RCC 7860 (cell line): ENCODE measurements around the gene ADGRB2.

ENCODE experiments used
- DNase-seq: peaks from one replicate; pipeline ENCODE4 v3.0.0-alpha.2; 2015; ENCODE audit warnings: low spot score
- FAIRE-seq: peaks from 2 replicates; lab custom pipeline; 2012; peaks lifted over from hg19 to GRCh38; lab: Jason Lieb, UNC

Gene ADGRB2

DNA sequence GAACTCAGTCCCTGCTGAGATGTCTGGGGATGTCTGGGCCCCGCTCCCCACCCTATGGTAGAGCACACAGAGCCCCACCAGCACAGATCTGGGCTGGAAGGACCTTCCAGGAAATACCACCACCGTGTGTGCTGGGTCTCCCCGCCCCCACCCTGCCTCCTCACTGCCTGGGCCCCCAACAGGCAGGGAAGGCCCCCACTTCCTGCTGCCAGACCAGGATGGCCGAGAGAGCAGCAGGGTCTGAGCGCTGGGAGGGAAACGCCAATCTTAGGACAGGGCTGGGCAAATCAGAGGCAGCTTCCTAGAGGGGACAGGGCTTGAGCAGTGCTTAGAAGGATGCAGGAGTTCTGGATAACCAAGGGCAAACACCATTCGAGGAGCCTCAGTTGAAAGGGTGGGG lies 11.9 kb downstream of the ADGRB2 start:
- DNase-seq, result no peak
- FAIRE-seq, result no peak

DNA sequence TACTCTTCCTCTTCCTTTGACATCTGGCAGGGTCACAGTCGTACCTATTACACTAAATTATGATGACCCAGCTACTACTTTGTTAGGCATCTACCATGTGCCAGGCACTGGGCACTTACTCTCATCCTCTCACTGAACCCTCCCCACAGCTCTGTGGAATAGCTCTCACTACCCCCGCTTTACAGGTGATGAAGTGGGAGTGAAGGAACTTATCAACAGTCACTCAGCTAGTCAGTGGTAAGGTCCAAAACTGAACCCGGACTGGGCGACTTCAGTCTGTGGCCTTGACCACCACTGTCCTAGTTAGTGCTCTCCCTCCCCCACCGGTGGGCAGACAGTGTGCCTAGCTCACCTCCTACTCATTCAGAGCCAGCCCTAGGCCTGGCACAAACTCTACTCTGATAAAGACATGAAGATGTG lies 12.3 kb downstream of the ADGRB2 start:
- FAIRE-seq (no peak), DNase-seq (no peak)

DNA sequence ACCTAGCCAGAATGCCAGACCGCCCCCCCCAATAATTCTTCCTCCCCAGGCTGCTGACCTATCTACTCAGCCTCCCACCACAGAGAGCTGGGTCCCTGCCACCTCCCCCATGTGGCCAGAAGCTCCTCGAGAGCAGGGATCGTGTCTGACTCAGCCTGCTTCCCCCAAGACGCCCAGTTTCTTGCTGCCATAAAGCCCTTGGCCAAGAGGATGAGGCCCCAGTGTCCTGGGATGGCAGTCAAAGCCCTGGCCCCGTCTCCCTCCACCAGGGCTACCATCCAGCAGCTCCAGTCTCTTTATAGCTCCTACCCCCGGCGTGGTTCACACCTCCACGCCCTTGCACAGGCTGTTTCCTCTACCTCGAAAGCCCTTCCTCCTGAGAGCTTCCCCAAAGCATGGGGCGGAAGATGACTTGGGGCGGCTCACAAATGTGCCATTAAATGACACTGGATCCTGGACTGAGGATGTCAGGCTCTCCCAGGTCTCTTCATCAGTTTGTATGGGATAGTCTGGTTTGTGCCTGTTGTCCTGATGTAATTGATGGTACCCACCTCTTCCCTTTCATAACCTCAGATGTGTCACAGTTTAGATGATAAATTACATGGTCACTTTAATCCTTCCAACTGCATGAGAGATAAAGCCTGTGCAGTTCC lies 13.2 kb downstream of the ADGRB2 start:
- no peak for FAIRE-seq
- no peak for DNase-seq

DNA sequence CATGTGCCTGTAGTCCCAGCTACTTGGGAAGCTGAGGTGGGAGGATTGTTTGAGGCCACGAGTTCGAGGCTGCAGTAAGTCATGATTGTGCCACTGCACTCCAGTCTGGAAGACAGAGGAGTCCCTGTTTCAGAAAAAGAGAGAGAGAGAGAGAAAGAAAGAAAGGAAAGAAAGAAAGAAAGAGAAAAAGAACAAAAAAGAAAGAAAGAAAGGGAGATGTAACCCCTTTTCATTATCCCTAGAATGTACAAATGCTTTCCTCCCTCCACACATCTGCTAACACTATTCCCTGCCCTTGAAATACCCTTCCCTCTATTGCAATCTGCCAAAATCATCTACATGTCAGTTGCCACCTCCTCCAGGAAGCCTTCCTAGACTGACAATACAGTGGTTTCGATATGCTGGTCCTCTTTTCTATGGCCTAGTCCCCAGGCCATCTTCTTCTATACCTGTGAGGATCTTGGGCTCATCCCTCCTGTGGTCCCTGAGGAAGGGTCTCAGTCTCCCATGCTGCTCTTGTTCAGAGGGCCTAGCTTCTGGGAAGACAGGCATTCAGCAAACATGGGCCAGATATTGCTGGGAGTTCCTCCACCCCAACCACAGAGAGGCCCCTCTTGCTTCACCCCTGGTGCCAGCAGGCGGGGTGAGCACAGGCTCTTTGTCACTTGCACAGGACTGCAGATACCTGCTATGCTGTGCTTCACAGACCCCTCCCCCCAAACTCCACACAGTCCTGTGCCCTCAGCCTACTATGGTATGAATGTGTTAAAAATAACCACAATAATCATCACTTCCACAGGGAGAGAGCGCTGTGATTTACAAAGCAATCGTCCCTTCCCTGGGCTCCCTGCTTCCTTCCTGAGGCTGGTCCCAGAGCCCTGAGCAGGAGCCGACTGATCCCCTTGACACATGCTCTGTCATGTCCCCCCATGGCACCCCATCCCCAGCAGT lies 14.1 kb downstream of the ADGRB2 start:
- no peak for DNase-seq

DNA sequence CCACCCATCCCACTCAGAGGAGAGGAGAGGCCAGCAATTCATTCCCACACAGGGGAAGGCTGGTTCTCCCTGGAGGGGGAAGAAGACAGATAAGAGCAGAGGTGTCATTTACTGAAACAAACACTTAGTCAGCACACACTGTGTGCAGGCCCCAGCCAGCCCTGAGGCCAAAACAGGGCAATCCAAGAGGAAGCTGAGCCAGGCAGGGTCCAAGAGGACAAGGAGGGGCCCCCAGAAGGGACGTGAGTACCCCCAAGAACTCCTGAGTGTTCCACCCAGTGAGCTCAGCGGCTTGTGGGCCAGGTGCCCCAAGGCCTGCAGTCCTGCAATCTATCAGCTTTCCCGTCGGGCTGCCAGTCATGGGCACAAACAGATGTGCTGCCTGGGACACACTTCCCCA lies 15.8 kb downstream of the ADGRB2 start:
- no peak for FAIRE-seq
- DNase-seq, result no peak

More for the DNA sequence above, 14.1 kb downstream of the ADGRB2 start:
- no peak for FAIRE-seq

DNA sequence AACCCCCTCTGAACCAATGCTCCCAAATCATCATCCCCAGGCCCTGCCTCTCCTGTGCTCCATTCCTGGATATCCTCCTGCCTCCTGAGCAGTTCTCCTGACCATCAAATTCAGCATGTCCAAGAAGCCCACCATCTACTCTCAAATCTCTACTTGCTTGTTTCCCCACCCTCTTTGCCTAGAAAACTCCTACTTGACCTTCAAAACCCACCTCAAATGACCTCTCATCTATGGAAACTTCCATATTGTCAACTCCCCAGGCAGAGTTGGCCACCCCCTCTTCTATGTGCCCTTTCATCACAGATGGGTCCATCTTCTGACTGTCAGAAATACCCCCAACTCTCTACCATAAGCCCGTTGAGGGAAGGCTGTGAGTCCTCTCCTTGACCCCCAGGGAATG lies 16.8 kb downstream of the ADGRB2 start:
- no peak for FAIRE-seq
- DNase-seq, result no peak

DNA sequence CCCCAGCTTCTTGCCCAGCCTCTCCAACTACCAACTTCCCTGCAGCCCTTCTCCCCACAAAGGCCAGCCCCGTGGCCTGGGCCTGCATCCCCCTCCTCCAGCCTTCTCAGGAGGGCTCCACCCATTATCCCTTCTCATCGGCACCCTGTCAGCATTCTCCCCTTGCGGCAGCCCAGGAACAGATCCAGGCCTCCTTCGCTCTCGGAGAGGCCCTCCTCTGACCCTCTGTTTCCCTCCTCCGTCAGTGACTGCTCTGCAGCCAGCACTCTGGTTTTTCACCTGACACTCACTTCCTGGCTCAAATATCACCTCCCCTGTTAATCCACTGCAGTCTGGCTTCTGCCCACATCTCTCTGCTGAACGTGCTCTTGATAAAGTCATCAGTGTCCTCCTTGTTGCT lies 17.5 kb downstream of the ADGRB2 start:
- FAIRE-seq (no peak), DNase-seq (no peak)

DNA sequence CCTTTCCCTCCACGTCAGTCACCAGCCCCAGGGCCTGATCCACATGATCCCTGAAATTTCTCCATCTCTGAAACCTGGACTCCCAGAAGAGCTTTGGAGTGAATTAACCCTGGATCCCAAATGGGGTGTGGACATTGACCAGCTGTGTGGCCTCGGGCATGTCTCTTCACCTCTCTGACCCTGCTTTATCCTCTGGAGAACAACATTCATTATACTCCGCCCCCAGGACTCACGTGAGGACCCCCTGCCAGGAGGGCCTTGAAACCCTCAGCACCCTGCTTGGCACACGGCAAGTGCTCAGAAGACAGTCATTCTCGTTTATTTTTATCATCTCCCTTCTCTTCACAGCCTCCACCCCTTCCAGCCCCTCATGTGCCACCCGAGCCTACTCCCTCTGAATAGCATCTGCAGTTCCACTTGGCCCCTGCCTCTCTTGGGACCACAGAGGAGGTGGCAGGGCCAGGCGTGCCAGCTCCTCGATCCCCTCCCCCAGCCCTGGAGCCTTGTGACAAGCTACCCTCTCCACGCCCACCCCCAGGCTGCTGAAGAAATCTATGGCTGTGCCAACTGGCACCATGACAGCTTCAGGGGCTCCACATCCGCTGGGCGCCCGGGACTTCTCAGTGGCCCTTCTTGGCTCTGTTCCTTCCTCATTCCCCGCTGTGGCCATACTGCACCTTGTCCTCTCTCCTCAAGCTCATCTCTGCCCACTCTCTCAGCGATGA lies 18.0 kb downstream of the ADGRB2 start:
- DNase-seq (no peak), FAIRE-seq (no peak)

DNA sequence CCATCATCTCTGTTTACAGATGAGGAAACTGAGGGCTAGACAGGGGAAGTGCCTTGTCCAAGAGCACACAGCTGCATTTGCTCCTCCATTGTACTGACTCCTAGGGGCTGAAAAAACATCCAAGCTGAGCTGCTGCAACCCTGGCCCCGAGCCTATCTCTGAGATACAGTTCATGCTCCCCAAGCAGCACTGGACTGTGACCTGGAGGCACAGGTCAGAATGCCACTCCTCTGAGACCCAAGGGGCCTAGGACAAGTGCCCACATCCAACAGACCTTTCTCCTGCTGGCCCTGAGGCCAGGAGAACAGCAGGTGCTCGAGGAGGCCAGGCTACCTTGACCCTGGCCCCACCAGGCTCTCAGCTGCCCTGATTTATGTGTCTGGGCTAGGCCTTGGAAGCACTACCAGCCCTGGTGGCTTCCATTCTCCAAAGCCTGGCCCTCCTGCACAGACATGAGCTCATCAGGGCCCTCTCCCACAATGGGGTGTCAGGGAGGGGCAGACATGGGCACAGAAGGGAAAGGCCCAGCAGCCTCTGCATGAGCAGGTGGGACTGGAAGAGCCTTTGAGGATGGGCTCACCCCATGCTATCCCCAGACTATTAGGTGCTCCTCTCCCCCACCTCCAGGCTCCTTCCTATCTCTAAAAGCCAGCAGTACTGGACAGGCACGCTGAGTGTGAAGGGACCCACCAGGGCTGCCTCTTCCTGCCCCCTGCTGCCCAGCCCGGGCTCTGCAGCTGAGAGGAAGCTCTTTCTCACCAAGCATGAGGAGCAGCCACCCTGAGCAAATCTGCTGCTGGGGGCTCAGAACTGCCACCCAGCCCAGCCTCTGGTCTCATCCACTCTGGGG lies 18.8 kb downstream of the ADGRB2 start:
- FAIRE-seq (no peak), DNase-seq (peak; percentile 32)

DNA sequence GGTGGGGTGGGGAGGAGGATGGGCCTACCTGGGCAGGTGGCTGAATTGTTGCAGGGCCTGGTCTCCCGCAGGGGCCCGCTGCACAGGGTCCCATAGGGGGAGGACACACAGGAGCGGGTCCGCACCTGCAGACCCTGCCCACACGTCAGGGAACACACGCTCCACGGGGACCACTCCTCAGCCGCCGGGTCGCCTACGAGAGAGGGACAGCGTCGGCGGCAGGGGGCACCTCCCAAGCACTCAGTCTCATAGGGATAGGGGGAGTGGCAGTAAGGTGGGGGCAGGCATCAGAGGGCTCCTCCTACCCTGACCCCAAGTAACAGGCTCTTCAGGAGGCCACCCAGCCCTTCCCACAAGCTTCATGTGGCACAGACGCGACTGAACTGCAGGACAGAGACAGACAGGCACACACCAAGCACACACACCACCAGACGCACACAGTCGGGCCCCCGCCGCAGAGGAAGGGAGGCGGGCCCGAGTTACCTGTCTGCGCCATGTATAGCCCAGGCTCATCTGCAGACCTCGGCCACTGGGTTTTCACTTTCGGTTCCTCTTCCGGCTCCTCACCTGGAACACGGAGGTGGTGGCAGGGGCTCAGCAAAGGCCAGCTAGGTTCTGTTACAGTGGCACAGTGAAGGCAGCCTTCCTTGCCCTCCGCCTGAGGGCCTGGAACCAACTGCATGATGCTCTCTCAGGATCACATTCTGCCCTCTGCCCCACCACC lies 19.8 kb downstream of the ADGRB2 start:
- FAIRE-seq (no peak), DNase-seq (no peak)

DNA sequence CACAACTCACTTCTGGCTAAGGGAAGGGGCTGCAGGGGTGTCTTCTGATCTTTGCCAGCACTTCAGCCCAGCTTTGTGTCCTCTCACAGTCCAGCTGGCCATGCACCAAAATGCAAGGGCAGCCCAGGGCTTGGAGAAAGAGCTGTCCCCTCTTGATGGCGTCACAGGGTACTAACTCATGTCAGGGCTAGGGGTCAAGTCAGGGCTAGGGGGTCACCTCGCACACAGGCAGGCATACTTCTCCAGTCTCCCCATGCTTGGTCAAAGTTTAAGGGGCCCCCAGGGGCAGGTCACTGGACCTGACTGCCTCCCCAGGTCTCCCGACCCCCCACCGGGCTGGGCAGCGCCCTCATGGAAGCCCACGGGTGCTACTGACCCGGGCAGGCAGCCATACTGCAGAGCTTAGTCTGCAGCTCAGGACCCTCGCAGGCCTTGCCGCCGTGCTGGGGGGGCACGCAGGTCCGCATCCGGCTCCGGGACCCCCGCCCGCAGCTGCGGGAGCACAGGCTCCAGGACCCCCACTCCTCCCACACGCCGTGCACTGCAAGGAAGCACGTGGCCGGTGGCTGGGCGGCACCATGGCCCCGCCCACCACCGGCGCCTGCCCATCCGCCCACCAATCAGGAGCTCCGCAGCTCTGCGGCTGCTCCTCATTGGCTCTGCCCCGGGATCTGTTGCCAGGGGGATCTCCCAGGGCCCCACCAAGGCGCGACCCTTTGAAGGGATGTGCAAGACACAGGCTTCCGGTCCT lies 21.5 kb downstream of the ADGRB2 start:
- DNase-seq (no peak), FAIRE-seq (no peak)

DNA sequence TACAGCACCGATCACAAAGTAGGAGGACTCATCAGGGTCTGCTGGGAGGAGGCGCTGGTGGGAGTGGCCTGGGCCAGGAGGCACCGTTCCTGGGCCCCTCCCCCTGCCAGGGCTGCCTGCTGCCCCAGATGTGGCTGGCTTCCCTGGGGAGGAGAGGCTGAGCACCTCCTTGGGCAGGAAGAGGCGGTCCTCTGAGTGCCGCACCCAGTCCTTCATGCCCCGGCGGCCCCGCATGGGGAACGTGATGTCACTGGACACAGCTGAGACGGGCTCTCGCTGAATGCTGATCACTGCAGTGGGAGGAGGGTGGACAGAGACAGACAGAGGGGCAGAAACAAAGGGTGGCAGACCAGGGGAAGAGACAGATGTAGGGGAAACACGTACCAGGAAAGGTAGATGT lies 24.8 kb downstream of the ADGRB2 start:
- no peak for DNase-seq
- FAIRE-seq, result no peak

DNA sequence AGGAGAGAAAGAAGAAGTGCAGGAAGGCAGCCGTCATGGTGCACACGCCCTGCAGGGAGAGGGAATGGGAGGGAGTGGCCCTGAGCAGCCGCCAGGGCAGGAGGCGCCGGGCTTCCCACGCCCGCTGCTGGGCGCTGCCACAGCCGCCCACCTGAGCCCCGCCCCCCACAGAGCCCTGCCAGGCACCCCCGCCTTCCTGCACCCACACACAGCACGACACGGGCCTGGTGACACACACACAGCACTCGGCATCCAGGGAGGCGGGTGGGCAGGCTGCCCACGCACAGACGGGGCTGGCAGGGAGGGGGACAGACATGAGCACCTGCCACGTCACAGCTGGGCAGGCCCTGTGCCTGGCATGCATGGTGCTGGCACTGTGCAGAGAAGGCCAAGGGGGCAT lies 27.5 kb downstream of the ADGRB2 start:
- peak; percentile 8 for DNase-seq
- FAIRE-seq, result no peak

DNA sequence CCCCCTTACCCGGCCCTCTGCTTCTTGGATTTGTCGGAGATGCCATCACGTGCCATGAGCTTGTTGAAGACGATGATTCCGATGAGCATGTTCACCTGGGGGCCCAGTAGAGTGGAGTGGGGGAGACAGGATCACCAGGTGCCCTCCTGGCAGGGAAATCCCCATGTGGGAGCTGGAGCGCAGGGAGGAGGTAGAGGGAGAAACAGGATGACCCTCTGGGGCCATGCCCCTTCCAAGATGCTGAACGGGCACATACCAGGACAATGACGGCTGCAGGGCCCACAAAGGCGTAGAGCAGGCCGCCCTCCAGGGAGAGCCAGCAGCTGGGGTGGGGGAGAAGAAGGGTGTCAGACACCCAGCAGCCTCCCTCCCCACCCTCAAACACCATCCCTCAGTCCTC lies 28.6 kb downstream of the ADGRB2 start:
- FAIRE-seq (no peak), DNase-seq (peak; percentile 50)

DNA sequence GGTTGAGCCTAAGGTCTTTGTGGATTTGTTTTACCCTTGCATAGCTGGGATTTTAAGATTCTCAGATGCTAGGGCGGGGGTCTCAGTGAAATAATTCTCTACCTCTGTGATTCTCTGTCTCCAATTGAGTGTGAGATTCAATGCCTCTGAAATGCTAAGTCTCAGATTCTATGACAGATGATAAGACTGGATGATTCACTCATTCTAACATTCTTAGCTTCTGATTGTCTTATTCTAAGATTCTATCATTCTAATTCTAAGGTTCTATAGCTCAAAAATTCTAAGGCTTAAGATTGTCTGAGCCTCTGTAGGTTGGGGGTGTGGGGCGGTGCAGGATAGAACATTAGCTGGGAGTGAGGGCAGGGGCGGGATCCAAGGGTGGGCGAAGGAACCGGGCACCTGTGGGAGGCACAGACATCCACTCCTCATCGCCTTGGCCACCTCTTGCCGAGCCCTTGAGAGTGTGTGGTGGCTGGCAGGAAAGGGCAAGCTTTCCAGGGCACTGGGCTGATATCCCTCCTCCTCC lies 29.5 kb downstream of the ADGRB2 start:
- DNase-seq (peak; percentile 49), FAIRE-seq (no peak)

DNA sequence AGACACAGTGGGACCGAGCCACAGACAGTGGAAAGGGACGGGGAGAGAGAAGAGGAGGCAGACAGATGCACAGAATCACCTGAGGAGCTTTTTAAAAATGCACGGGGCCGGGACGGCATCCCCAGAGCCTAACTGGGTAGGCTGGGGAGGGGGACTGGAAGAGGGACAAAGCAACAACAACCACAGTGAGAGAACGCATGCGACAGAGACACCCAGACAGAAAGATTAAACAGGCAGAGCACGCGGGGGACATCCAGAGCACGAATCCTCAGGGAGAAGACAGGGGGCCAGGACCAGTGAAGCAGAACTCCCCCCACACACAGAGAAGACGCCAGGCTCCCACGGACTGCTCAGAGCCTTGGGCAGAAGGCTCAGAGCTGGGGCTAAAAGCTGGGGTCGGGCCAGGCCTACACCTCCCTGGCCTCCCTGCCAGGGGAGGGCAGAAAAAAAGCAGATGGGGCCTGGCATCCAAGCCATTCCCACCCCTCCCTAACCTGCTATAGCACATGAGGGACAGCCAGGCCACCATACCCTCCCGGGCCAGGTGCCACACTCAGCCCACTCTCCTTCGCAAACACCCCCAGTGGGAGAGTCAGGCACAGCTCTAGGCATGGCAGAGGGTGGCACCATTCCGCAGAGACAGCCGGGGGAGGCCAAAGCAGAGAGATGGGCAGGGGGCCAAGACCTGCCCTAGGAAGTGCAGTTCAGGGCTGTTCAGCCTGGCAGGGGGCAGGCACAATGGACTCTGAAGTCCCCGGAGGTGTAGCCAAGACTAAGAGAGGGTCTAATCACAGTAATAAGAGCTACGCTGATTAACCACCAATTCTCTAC lies 30.5 kb downstream of the ADGRB2 start:
- FAIRE-seq (no peak), DNase-seq (no peak)

DNA sequence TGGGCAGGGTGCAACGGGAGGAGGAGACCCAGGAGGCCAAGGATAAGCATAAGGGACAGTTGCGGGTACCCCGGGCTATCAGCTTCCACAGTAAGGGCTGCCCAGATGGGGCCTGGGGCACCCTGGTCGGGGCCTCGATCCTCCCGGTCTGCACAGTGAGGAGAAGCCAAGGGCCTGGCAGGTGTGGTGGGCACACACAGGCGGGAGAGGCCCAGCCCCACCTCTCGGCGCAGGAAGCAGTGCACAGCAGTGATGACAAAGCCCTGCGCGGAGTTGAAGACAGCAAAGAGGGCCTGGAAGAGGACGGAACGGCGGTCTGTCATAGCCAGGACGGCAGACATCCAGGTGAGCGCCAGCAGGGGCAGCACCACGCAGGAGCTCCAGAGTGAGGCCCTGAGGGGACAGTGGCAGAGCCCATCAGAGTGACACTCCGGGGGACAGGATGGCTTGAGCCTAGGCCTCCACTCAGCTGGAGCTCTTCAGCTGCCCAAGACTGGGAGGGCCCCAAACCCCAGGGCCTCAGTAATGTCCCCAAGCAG lies 31.3 kb downstream of the ADGRB2 start:
- FAIRE-seq (no peak), DNase-seq (no peak)

DNA sequence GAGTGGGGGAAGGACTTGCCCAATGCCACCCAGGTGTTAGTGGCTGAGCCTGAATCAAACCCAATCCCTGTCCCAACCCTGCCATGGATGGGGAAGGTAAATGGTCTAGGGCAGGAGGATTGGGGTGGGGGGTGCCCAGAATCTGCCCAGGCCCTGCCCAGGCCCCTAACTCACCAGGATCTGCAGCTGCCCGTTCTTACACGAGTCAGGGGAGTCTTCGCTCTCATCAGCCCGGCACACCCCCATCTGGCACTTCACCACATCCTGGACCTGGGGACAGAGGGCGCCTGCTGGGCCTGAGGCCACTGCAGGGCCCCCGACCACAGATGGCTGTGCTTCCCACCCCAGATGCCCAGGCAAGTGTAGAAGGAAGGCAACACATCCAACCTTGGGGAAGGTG lies 31.8 kb downstream of the ADGRB2 start:
- FAIRE-seq, result no peak
- no peak for DNase-seq
